ENCODE results near the gene B3GNT9. TPM values are rescaled to one million over a fixed set of nuclear protein-coding genes. Genes with fewer than 3 reads are reported as not detected.

Gene B3GNT9
- total RNA-seq, 2 experiments from 2014 or later: 5.1 to 5.6 TPM

- no peak for DNase-seq
- ChIA-PET POLR2A (interaction anchor here (1.0 to 1.5 kb wide), 4 partner anchors 10 to 63 kb away, joined by 3 to 4 read pairs (median 4); partner anchors contain the start of genes FHOD1 and TMEM208), CTCF (interaction anchor here (0.6 to 4.0 kb wide), 35 partner anchors 8 to 242 kb away, joined by 3 to 57 read pairs (median 5); partner anchors contain the start of genes B3GNT9, CES3, FBXL8 and NOL3)
- H3K27me3 Mint-ChIP-seq: peaks cover 8% of the 10 kb centered on the region
- intact Hi-C loops (cut with micrococcal nuclease): no loop called here
- H3K36me3 Mint-ChIP-seq: no peaks in the 10 kb centered on the region
- H3K4me3 Mint-ChIP-seq: no peak overlapping the region
- H3K9me3 Mint-ChIP-seq: no peaks in the 10 kb centered on the region
- H3K4me1 Mint-ChIP-seq (ENCODE audit: low read depth): peaks cover 12% of the 10 kb centered on the region
- H3K27ac Mint-ChIP-seq: no peak overlapping the region
Measured at GRCh38 chr16:67184453-67184994, 33.7 kb upstream of the B3GNT9 start.

GRCh38 chr16:67183627-67184452, 33.0 kb upstream of the B3GNT9 start, which contains the start of gene MATCAP1:
TSS of gene MATCAP1 (minus strand) at chr16:67183963. CDS start at chr16:67180610, 3,353 bp downstream.
- no peaks in the 10 kb centered on the region for H3K9me3 Mint-ChIP-seq
- intact Hi-C loops (cut with micrococcal nuclease): loop anchor here (1.0 to 2.0 kb wide), 5 partner anchors 8 to 199 kb away; partner anchors contain the start of genes E2F4, FBXL8, FHOD1 and TRADD
- peaks cover 14% of the 10 kb centered on the region for H3K4me1 Mint-ChIP-seq (ENCODE audit: low read depth)
- H3K36me3 Mint-ChIP-seq: no peaks in the 10 kb centered on the region
- H3K27ac Mint-ChIP-seq: no peak within 1 kb of the TSS
- ChIA-PET POLR2A (interaction anchor here (1.0 to 1.4 kb wide), 3 partner anchors 23 to 170 kb away, joined by 3 read pairs; partner anchors contain the start of gene FHOD1), CTCF (interaction anchor here (0.6 to 4.0 kb wide), 18 partner anchors 10 to 230 kb away, joined by 3 to 57 read pairs (median 10); partner anchors contain the start of genes B3GNT9, CES3, FBXL8 and NOL3)
- peaks cover 8% of the 10 kb centered on the region for H3K27me3 Mint-ChIP-seq
- H3K4me3 Mint-ChIP-seq: no peak within 1 kb of the TSS
- DNase-seq: peak; percentile 96

DNA sequence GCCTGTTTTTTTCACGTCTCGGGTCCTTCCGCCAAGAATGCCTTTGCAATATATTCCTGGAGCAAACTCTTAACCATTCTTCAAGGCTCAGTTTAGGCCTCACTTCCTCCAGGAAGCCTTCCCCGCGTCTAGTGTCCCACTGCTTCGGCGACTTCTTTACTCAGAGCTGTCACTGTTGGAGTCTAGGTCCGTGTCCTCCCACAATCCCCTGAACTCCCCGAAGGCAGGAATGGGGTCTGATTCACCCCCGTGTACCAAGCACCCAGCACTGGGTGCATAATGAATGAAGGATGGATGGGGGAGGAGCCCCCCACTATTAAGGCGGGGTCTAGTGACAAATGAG, 32.5 kb upstream of the B3GNT9 start:
- peaks cover 16% of the 10 kb centered on the region for H3K4me1 Mint-ChIP-seq (ENCODE audit: low read depth)
- POLR2A ChIA-PET: interaction anchor here (0.5 to 1.4 kb wide), 4 partner anchors 23 to 170 kb away, joined by 3 read pairs; partner anchors contain the start of gene FHOD1
- no peaks in the 10 kb centered on the region for H3K36me3 Mint-ChIP-seq
- DNase-seq: no peak
- CTCF ChIA-PET: interaction anchor here (0.6 to 4.0 kb wide), 5 partner anchors 26 to 222 kb away, joined by 3 to 57 read pairs (median 4); partner anchors contain the start of gene CES3
- intact Hi-C loops (cut with micrococcal nuclease): loop anchor here (1.0 to 2.0 kb wide), 5 partner anchors 9 to 198 kb away; partner anchors contain the start of genes E2F4, FBXL8, FHOD1 and TRADD
- H3K27ac Mint-ChIP-seq: no peak overlapping the region
- H3K4me3 Mint-ChIP-seq: no peak overlapping the region
- no peaks in the 10 kb centered on the region for H3K9me3 Mint-ChIP-seq
- peaks cover 8% of the 10 kb centered on the region for H3K27me3 Mint-ChIP-seq

- no peak overlapping the region for H3K4me3 Mint-ChIP-seq
- H3K27ac Mint-ChIP-seq: no peak overlapping the region
- CTCF ChIA-PET: interaction anchor here (0.6 to 4.0 kb wide), 5 partner anchors 14 to 221 kb away, joined by 3 to 57 read pairs (median 4); partner anchors contain the start of gene CES3
- POLR2A ChIA-PET: interaction anchor here (1.2 kb wide), 1 partner anchor 9 kb away, joined by 4 read pairs; no protein-coding TSS in a partner anchor
- H3K27me3 Mint-ChIP-seq: peaks cover 8% of the 10 kb centered on the region
- H3K36me3 Mint-ChIP-seq: no peaks in the 10 kb centered on the region
- intact Hi-C loops (cut with micrococcal nuclease): loop anchor here (2.0 kb wide), 2 partner anchors 65 to 197 kb away; partner anchors contain the start of gene FHOD1
- H3K4me1 Mint-ChIP-seq (ENCODE audit: low read depth): peaks cover 22% of the 10 kb centered on the region
- no peak for DNase-seq
- H3K9me3 Mint-ChIP-seq: no peaks in the 10 kb centered on the region
Measured at GRCh38 chr16:67182288-67182687, 31.5 kb upstream of the B3GNT9 start.

GRCh38 chr16:67181346-67181745, 30.5 kb upstream of the B3GNT9 start:
- intact Hi-C loops (cut with micrococcal nuclease): no loop called here
- POLR2A ChIA-PET: no interaction called here
- peaks cover 22% of the 10 kb centered on the region for H3K4me1 Mint-ChIP-seq (ENCODE audit: low read depth)

DNA sequence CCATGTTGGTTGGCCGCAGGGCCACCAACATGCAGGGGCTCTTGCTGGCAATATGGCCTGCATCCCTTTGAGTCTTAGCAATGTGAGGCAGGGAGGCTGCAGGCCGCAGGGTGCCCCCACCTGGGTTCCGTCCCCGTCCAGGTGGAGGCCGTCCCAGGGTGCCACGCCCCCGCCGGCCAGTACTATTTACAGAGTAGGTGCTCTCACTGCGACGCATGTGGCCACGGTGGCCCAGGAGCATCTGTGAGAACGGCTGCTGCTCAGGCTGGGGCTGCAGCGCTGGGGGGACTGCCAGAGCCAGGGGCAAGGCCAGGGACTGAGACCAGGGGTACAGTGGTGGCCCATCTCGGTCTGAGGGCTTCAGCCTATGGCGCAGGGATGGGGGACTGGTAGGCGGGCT, 29.4 kb upstream of the B3GNT9 start:
- intact Hi-C loops (cut with micrococcal nuclease): no loop called here
- peaks cover 18% of the 10 kb centered on the region for H3K4me1 Mint-ChIP-seq (ENCODE audit: low read depth)
- H3K4me3 Mint-ChIP-seq: no peak overlapping the region
- peaks cover 4% of the 10 kb centered on the region for H3K27me3 Mint-ChIP-seq
- H3K36me3 Mint-ChIP-seq: no peaks in the 10 kb centered on the region
- no peak overlapping the region for H3K27ac Mint-ChIP-seq
- H3K9me3 Mint-ChIP-seq: no peaks in the 10 kb centered on the region
- POLR2A ChIA-PET: no interaction called here
- CTCF ChIA-PET: interaction anchor here (1.4 kb wide), 1 partner anchor 162 kb away, joined by 6 read pairs; no protein-coding TSS in a partner anchor
- DNase-seq: no peak

More at GRCh38 chr16:67181346-67181745, 30.5 kb upstream of the B3GNT9 start:
- DNase-seq: no peak
- H3K9me3 Mint-ChIP-seq: no peaks in the 10 kb centered on the region
- no peak overlapping the region for H3K27ac Mint-ChIP-seq
- H3K36me3 Mint-ChIP-seq: no peaks in the 10 kb centered on the region
- CTCF ChIA-PET: interaction anchor here (0.8 to 1.4 kb wide), 3 partner anchors 17 to 164 kb away, joined by 3 to 6 read pairs (median 3); no protein-coding TSS in a partner anchor
- H3K4me3 Mint-ChIP-seq: no peak overlapping the region
- peaks cover 8% of the 10 kb centered on the region for H3K27me3 Mint-ChIP-seq

GRCh38 chr16:67179421-67180080, 28.8 kb upstream of the B3GNT9 start:
- CTCF ChIA-PET: interaction anchor here (0.8 kb wide), 1 partner anchor 22 kb away, joined by 3 read pairs; no protein-coding TSS in a partner anchor
- intact Hi-C loops (cut with micrococcal nuclease): loop anchor here (10.0 kb wide), 1 partner anchor 905 kb away; the partner anchor contains the start of gene NFATC3

GRCh38 chr16:67177743-67178699, 27.2 kb upstream of the B3GNT9 start:
- ChIA-PET CTCF (interaction anchor here (0.5 to 5.1 kb wide), 9 partner anchors 7 to 344 kb away, joined by 3 to 39 read pairs (median 4); no protein-coding TSS in a partner anchor), POLR2A (interaction anchor here (0.9 to 1.0 kb wide), 2 partner anchors 13 to 15 kb away, joined by 3 read pairs; partner anchors contain the start of gene HSF4)
- DNase-seq: peak; percentile 73
- no peaks in the 10 kb centered on the region for H3K36me3 Mint-ChIP-seq
- intact Hi-C loops (cut with micrococcal nuclease): loop anchor here (10.0 kb wide), 1 partner anchor 907 kb away; the partner anchor contains the start of gene NFATC3
- H3K4me1 Mint-ChIP-seq (ENCODE audit: low read depth): peaks cover 25% of the 10 kb centered on the region
- H3K4me3 Mint-ChIP-seq: peak overlapping the region; percentile 46
- H3K27ac Mint-ChIP-seq: peak overlapping the region; percentile 8
- no peaks in the 10 kb centered on the region for H3K9me3 Mint-ChIP-seq
- H3K27me3 Mint-ChIP-seq: peaks cover 9% of the 10 kb centered on the region

More at GRCh38 chr16:67179421-67180080, 28.8 kb upstream of the B3GNT9 start:
- no peak for DNase-seq
- H3K4me1 Mint-ChIP-seq (ENCODE audit: low read depth): peaks cover 15% of the 10 kb centered on the region
- POLR2A ChIA-PET: no interaction called here
- no peak overlapping the region for H3K27ac Mint-ChIP-seq
- no peak overlapping the region for H3K4me3 Mint-ChIP-seq
- peaks cover 2% of the 10 kb centered on the region for H3K27me3 Mint-ChIP-seq
- no peaks in the 10 kb centered on the region for H3K9me3 Mint-ChIP-seq
- H3K36me3 Mint-ChIP-seq: no peaks in the 10 kb centered on the region

DNA sequence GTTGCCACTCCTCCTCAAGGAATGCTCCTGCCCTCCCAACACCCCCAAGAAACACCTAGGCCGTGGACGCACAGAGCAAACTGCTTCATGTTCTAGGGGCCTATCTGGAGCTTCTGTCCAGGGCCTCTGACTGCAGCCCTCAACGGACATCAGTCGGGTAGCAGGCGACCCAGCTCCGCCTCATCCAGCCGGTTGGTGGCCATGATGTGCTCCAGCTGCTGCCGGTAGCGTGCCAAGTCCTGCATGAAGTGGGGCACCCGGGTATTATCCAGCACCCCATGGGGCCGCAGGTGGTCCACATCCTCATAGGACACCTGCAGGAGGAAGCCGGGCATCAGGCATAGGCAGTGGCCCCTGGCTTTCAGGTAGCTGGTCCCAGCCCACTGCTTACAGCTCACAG, 25.9 kb upstream of the B3GNT9 start:
- Mint-ChIP-seq H3K4me1 (ENCODE audit: low read depth) (peaks cover 26% of the 10 kb centered on the region), H3K9me3 (no peaks in the 10 kb centered on the region), H3K27me3 (peaks cover 14% of the 10 kb centered on the region), H3K27ac (no peak overlapping the region), H3K4me3 (no peak overlapping the region), H3K36me3 (no peaks in the 10 kb centered on the region)
- intact Hi-C loops (cut with micrococcal nuclease): loop anchor here (10.0 kb wide), 1 partner anchor 908 kb away; the partner anchor contains the start of gene NFATC3
- no peak for DNase-seq
- POLR2A ChIA-PET: interaction anchor here (0.9 to 1.0 kb wide), 2 partner anchors 12 to 13 kb away, joined by 3 read pairs; partner anchors contain the start of gene HSF4
- CTCF ChIA-PET: interaction anchor here (0.7 to 5.1 kb wide), 8 partner anchors 9 to 215 kb away, joined by 4 to 39 read pairs (median 6); partner anchors contain the start of gene CES3

DNA sequence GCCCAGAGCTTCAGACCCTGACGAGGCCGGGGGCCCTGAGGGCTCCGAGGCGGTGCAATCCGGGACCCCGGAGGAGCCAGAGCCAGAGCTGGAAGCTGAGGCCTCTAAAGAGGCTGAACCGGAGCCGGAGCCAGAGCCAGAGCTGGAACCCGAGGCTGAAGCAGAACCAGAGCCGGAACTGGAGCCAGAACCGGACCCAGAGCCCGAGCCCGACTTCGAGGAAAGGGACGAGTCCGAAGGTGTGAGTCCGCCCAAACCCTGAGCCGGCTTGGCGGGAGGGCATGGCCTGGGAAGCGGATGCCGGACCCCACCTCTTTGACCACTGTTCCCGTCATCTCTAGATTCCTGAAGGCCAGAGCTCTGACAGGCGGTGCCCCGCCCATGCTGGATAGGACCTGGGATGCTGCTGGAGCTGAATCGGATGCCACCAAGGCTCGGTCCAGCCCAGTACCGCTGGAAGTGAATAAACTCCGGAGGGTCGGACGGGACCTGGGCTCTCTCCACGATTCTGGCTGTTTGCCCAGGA, 24.0 kb upstream of the B3GNT9 start:
- intact Hi-C loops (cut with micrococcal nuclease): loop anchor here (1.0 to 10.0 kb wide), 2 partner anchors 9 to 910 kb away; partner anchors contain the start of genes MATCAP1 and NFATC3
- CTCF ChIA-PET: interaction anchor here (0.8 to 5.1 kb wide), 11 partner anchors 10 to 222 kb away, joined by 3 to 39 read pairs (median 7); partner anchors contain the start of genes CES3 and HSF4

More for the DNA sequence above, 24.0 kb upstream of the B3GNT9 start:
- DNase-seq: no peak
- H3K36me3 Mint-ChIP-seq: no peaks in the 10 kb centered on the region
- H3K4me3 Mint-ChIP-seq: no peak overlapping the region
- no peak overlapping the region for H3K27ac Mint-ChIP-seq
- peaks cover 38% of the 10 kb centered on the region for H3K4me1 Mint-ChIP-seq (ENCODE audit: low read depth)
- POLR2A ChIA-PET: interaction anchor here (0.6 to 1.5 kb wide), 8 partner anchors 10 to 70 kb away, joined by 3 to 4 read pairs (median 4); partner anchors contain the start of gene HSF4
- peaks cover 25% of the 10 kb centered on the region for H3K27me3 Mint-ChIP-seq
- no peaks in the 10 kb centered on the region for H3K9me3 Mint-ChIP-seq

Measured in activated CD4-positive, alpha-beta memory T cell treated with anti-CD3 and anti-CD28 coated beads for 36 hours (primary cell).